GM21390 (cell line): ENCODE results near the gene KRTAP9-3.
"Not testable (repeated sequence)": the region's sequence is repeated elsewhere in the genome, so short reads cannot be mapped to it uniquely, and the experiment has no call there.

Experiments
- ATAC-seq: cut with Tn5 transposase; IDR thresholded peaks from one replicate; pipeline ENCODE4 v1.9.1; 2021; ENCODE audit not compliant: unreplicated experiment

KRTAP9-3 gene

DNA sequence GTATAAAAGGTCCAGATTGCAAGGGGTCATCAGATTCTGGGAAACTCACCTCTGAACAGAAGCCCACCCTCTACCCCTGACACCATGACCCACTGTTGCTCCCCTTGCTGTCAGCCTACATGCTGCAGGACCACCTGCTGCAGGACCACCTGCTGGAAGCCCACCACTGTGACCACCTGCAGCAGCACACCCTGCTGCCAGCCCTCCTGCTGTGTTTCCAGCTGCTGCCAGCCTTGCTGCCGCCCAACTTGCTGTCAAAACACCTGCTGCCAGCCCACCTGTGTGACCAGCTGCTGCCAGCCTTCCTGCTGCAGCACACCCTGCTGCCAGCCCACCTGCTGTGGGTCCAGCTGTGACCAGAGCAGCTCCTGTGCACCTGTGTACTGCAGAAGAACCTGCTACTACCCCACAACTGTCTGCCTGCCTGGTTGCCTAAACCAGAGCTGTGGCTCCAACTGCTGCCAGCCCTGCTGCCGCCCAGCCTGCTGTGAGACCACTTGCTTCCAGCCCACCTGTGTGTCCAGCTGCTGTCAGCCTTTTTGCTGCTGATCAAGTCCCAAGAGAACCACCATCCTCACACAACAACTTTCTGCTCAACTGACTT lies 17.5 kb downstream of the KRTAP9-3 start, which contains the start of gene KRTAP9-4:
Gene KRTAP9-4, plus strand, starts transcription at position 51 of the 604 bp plus-strand sequence. Its CDS starts 34 bp downstream, at position 85.
- ATAC-seq: not testable (repeated sequence)

DNA sequence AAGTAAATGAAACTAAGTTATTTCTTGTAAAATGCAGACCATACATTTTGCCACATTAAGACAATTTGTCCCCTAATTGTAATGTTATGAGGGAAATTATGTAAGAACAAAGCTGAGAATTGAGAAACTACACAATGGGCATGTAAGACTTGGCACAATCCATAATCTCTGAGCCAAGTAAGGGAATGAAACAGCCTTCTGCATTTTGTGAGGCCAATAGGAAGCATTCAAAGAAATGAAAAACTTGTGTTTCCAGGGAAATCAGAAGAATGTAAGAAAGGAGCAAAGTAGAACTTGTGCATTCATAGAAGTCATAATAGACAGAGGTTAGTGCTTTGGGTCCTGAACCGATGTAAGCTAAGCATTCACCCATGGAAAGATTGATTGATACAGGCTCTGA lies 19.0 kb downstream of the KRTAP9-3 start:
- ATAC-seq: no peak

DNA sequence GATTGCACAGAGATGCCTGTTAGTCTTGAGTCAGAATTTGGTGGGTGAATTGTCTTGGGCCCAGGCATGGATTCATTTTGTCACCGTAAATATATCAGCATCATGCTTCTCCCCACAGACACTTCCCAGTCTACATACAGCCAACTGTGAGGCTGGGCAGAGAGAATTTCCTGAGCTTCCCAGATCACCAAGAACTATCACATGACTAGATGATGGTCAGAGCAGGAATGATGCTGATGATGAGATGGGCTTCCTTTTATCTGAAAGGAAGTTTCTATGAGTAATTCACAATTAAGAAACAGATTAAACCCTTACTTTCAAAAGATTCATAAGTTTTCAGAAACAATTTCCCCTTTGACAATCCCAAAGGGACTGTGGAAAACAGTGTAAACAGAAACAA lies 22.6 kb downstream of the KRTAP9-3 start:
- no peak for ATAC-seq

DNA sequence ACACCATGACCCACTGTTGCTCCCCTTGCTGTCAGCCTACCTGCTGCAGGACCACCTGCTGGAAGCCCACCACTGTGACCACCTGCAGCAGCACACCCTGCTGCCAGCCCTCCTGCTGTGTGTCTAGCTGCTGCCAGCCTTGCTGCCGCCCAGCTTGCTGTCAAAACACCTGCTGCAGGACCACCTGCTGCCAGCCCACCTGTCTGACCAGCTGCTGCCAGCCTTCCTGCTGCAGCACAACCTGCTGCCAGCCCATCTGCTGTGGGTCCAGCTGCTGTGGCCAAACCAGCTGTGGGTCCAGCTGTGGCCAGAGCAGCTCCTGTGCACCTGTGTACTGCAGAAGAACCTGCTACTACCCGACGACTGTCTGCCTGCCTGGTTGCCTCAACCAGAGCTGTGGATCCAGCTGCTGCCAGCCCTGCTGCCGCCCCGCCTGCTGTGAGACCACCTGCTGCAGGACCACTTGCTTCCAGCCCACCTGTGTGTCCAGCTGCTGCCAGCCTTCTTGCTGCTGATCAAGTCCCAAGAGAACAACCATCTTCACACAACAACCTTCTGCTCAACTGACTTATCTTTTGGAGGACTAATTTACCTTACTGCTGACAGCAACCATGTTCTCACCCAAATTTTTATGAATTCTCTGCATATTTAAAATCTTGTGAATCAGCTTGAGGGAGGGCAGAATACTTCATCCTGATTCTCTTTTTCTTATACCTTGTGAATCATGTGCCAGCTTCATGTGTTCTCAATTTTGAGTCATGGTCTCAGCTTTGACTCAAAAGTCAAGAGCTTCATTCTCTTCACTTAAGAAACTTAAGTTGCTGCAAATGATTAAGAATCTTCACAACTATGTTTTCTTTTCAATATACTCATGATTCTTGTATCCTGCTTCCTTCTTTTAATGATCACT lies 23.4 kb downstream of the KRTAP9-3 start, which contains the start of gene KRTAP9-9:
Gene KRTAP9-9, plus strand, starts transcription at position 4 of the 910 bp plus-strand sequence.
- ATAC-seq: not testable (repeated sequence)

DNA sequence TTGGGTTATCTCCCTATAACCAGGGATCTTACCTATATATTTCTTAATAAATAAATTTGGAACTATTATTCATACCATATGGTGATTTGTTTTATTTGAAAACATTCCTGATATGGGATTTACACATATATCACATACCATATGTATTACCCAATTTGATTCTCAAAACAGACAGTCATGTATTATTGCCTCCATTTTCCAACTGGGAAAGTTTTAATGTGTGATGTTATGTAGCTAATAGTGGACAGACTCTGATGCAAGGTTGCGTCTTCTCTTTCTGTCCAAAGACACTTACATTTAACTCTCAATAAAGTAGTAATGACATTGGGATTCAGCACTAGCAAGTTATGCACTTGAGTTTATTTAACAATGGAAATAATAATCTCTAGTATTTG lies 24.0 kb downstream of the KRTAP9-3 start:
- no peak for ATAC-seq

DNA sequence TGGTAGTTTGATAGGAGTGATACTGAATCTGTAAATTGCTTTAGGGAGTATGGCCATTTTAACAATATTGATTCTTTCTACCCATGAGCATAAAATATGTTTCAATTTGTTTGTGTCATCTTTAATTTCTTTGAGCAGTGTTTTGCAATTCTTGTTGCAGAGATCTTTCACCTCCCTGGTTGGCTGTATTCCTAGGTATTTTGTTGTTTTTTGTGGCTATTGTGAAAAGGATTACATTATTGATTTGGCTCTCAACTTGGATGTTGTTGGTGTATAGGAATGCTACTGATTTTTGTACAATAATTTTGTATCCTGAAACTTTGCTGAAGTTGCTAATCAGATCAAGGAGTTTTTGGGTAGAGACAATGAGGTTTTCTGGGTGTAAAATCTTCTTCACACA lies 26.2 kb downstream of the KRTAP9-3 start:
- no peak for ATAC-seq

DNA sequence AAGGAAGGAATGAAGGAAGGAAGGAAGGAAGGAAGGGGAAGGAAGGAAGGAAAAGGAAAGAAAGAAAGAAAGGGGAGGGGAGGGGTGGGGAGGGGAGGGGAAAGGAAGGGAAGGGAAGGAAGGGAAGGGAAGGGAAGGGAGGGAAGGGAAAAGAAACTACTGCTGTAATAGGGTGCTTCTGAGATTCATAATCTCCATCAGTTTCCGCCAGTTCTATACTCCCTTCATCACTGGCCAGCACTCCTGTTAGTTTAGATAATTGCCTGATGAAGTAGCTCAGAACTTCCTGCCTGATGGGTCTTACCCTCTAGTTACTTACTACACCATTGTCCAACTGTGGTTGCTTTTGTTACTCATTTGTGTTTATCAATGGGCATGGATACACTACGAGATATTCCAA lies 31.0 kb downstream of the KRTAP9-3 start:
- ATAC-seq: no peak

DNA sequence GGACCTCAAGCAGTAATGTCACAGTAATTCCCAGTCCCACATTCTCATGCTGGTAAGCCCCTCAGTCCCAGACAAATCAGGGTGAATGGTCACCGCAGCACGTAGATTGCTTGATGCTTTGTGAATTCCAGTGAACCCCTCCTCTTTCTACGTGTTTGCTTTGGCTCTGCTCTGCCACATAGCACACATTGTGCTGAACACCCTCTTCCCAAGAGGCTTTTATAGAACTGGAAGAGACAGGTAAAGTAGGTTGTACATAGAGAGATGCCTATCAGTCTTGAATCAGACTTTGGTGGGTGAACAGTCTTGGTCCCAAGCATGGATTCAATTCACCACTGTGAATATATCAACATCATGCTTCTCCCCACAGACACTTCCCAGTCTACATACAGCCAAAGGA lies 32.4 kb downstream of the KRTAP9-3 start:
- no peak for ATAC-seq

DNA sequence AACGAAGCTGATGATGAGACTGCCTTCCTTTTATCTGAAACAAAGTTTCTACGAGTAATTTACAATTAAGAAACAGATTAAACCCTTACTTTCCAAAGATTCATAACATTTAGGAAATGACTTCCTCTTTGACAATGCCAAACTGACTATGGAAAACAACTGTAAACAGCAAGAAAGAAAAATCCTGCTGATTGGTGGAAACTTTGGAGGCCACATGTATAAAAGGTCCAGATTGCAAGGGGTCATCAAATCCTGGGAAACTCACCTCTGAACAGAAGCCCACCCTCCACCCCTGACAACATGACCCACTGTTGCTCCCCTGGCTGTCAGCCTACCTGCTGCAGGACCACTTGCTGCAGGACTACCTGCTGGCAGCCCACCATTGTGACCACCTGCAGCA lies 32.8 kb downstream of the KRTAP9-3 start, which contains the start of gene KRTAP9-6:
Gene KRTAP9-6, plus strand, starts transcription at position 301 of the 400 bp plus-strand sequence. Its CDS starts 0 bp downstream, at position 301.
- no peak for ATAC-seq

DNA sequence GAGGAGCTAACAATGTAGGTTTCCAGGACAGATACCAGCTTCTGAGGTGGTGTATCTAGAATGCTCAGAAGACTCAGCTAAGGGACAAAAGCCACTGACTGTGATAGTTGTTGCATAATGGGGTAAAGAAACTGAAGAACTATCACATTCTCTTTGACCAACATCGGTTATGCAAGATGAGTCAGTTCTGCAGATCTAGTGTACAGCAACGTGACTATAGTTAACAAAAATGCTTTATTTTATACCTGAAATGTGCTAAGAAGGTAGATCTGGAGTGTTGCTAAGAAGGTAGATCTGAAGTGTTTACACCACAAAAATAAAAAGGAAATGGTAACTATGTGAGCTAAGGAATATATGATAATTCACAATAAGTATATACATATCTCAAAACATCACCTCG lies 35.5 kb downstream of the KRTAP9-3 start:
- ATAC-seq: no peak

DNA sequence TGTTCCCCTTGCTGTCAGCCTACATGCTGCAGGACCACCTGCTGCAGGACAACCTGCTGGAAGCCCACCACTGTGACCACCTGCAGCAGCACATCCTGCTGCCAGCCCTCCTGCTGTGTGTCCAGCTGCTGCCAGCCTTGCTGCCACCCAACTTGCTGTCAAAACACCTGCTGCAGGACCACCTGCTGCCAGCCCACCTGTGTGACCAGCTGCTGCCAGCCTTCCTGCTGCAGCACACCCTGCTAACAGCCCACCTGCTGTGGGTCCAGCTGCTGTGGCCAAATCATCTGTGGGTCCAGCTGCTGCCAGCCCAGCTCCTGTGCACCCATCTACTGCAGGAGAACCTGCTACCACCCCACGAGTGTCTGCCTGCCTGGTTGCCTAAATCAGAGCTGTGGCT lies 39.1 kb downstream of the KRTAP9-3 start:
- not testable (repeated sequence) for ATAC-seq

DNA sequence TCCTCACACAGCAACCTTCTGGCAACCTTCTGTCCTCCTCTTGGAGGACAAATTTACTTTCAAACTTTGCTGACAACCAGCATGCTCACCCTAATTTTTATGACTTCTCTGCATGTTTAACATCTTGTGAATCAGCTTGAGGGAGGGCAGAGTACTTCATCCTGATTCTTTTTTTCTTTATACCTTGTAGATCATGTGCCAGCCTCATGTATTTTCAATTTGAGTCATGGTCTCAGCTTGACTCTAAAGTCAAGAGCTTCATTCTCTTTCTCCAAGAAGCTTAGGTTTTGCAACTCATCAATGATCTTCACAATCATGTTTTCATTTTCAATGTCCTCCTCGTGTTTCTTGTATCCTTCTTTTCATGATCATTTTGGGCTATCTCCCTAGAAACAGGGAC lies 39.6 kb downstream of the KRTAP9-3 start:
- no peak for ATAC-seq

DNA sequence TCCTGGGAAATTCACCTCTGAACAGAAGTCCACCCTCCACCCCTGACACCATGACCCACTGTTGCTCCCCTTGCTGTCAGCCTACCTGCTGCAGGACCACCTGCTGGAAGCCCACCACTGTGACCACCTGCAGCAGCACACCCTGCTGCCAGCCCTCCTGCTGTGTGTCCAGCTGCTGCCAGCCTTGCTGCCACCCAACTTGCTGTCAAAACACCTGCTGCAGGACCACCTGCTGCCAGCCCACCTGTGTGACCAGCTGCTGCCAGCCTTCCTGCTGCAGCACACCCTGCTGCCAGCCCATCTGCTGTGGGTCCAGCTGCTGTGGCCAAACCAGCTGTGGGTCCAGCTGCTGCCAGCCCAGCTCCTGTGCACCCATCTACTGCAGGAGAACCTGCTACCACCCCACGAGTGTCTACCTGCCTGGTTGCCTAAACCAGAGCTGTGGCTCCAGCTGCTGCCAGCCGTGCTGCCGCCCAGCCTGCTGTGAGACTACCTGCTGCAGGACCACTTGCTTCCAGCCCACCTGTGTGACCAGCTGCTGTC lies 43.5 kb downstream of the KRTAP9-3 start, which contains the start of gene KRTAP9-7:
Gene KRTAP9-7, plus strand, starts transcription at position 51 of the 543 bp plus-strand sequence. Its CDS starts 0 bp downstream, at position 51.
- not testable (repeated sequence) for ATAC-seq

DNA sequence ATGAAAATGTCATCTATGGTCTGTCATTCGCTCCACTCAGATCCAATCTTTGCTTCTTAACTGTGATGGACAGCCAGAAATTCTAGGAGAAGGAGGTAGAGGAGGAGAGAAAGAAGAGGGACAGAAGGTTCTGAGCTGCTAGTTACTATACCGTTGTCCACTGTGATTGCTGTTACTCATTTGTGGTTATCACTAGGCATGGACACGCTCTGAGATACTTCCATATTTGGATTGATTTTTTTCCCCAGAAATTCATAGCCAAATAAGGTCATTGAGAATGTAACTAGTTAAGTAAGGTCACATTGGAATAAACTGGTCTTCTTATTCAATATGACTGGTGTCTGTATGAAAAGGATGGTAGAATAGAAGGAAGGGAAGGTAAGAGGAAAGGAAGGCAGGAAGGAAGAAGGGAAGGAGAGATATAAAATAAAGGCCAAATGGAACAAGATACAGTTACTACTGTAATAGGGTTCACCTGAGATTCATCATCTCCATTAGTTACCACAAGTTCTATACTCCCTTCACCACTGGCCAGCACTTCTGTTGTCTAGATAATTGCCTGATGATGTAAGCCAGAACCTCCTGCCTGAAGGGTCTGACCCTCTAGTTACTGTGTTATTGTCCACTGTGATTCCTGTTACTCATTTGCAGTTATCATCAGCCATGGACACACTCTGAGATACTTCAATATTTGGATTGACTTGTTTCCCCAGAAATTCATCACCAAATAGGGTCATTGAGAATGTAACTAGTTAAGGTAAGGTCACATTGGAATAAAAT lies 46.1 kb downstream of the KRTAP9-3 start:
- ATAC-seq: no peak
